Measurements from ENCODE around the gene NFIX. TPM values are rescaled to one million over a fixed set of nuclear protein-coding genes. Genes with fewer than 3 reads are reported as not detected.

Gene NFIX
- total and polyA plus RNA-seq, 2 experiments from 2014 or later = 0.06 to 0.14 TPM

DNA sequence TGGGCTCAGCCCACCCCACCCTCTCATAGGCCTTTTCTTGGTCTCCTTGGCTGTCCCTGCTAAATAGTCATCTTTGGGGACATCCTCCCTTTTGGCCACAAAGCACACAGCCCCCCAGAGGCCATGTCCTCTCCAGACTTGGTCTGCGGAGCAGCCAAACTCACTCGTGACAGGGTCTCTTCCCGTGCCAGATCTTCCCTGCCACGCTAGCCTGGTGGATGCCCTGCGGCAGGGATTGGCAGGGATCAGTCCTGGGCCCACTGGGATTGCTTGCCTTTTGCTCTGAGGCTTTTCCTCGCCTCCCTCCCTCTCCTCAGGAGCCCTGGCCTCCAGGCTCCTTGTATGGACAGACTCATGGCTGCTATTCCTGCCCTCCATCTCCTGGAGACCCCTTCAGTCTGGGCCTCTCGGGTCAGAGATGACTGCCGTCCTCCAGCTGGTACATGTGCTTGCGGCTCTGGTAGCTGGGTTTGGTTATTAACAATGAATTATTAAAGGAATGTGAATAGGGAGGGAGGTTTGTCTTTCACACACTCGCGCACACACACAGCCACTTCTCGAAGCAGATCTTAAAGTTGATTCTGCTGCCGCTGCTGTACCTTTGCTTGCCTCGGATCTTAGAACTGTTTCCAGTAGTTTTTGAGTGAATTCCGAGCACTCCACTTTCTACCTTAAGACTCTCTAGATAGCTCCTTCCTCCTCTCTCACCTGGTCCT is 45.1 kb downstream of the NFIX start (continued):
- TF ChIP-seq, protein P1, sequence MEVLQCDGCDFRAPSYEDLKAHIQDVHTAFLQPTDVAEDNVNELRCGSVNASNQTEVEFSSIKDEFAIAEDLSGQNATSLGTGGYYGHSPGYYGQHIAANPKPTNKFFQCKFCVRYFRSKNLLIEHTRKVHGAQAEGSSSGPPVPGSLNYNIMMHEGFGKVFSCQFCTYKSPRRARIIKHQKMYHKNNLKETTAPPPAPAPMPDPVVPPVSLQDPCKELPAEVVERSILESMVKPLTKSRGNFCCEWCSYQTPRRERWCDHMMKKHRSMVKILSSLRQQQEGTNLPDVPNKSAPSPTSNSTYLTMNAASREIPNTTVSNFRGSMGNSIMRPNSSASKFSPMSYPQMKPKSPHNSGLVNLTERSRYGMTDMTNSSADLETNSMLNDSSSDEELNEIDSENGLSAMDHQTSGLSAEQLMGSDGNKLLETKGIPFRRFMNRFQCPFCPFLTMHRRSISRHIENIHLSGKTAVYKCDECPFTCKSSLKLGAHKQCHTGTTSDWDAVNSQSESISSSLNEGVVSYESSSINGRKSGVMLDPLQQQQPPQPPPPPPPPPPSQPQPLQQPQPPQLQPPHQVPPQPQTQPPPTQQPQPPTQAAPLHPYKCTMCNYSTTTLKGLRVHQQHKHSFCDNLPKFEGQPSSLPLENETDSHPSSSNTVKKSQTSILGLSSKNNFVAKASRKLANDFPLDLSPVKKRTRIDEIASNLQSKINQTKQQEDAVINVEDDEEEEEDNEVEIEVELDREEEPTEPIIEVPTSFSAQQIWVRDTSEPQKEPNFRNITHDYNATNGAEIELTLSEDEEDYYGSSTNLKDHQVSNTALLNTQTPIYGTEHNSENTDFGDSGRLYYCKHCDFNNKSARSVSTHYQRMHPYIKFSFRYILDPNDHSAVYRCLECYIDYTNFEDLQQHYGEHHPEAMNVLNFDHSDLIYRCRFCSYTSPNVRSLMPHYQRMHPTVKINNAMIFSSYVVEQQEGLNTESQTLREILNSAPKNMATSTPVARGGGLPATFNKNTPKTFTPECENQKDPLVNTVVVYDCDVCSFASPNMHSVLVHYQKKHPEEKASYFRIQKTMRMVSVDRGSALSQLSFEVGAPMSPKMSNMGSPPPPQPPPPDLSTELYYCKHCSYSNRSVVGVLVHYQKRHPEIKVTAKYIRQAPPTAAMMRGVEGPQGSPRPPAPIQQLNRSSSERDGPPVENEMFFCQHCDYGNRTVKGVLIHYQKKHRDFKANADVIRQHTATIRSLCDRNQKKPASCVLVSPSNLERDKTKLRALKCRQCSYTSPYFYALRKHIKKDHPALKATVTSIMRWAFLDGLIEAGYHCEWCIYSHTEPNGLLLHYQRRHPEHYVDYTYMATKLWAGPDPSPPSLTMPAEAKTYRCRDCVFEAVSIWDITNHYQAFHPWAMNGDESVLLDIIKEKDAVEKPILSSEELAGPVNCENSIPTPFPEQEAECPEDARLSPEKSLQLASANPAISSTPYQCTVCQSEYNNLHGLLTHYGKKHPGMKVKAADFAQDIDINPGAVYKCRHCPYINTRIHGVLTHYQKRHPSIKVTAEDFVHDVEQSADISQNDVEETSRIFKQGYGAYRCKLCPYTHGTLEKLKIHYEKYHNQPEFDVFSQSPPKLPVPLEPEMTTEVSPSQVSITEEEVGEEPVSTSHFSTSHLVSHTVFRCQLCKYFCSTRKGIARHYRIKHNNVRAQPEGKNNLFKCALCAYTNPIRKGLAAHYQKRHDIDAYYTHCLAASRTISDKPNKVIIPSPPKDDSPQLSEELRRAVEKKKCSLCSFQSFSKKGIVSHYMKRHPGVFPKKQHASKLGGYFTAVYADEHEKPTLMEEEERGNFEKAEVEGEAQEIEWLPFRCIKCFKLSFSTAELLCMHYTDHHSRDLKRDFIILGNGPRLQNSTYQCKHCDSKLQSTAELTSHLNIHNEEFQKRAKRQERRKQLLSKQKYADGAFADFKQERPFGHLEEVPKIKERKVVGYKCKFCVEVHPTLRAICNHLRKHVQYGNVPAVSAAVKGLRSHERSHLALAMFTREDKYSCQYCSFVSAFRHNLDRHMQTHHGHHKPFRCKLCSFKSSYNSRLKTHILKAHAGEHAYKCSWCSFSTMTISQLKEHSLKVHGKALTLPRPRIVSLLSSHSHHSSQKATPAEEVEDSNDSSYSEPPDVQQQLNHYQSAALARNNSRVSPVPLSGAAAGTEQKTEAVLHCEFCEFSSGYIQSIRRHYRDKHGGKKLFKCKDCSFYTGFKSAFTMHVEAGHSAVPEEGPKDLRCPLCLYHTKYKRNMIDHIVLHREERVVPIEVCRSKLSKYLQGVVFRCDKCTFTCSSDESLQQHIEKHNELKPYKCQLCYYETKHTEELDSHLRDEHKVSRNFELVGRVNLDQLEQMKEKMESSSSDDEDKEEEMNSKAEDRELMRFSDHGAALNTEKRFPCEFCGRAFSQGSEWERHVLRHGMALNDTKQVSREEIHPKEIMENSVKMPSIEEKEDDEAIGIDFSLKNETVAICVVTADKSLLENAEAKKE (CRISPR knock-in tag; IDR thresholded peaks at IDR 0.05) = no peak
- TF ChIP-seq ZNF331 (CRISPR knock-in tag; IDR thresholded peaks at IDR 0.05; ENCODE audit: low read depth) = no peak
- TF ChIP-seq CREB1 (CRISPR knock-in tag; IDR thresholded peaks at IDR 0.05; ENCODE audit: low read depth) = no peak
- no peak for TF ChIP-seq EZH2phosphoT487 (IDR thresholded peaks at IDR 0.05; ENCODE audit: unreplicated experiment)
- no peak for TF ChIP-seq POLR2AphosphoS5 (IDR thresholded peaks at IDR 0.05; ENCODE audit: low read depth)
- TF ChIP-seq ZNF114 (CRISPR knock-in tag; IDR thresholded peaks at IDR 0.05) = no peak
- no peak for TF ChIP-seq NANOG (IDR thresholded peaks at IDR 0.05; ENCODE audit: borderline replicate concordance)
- TF ChIP-seq, protein P2, sequence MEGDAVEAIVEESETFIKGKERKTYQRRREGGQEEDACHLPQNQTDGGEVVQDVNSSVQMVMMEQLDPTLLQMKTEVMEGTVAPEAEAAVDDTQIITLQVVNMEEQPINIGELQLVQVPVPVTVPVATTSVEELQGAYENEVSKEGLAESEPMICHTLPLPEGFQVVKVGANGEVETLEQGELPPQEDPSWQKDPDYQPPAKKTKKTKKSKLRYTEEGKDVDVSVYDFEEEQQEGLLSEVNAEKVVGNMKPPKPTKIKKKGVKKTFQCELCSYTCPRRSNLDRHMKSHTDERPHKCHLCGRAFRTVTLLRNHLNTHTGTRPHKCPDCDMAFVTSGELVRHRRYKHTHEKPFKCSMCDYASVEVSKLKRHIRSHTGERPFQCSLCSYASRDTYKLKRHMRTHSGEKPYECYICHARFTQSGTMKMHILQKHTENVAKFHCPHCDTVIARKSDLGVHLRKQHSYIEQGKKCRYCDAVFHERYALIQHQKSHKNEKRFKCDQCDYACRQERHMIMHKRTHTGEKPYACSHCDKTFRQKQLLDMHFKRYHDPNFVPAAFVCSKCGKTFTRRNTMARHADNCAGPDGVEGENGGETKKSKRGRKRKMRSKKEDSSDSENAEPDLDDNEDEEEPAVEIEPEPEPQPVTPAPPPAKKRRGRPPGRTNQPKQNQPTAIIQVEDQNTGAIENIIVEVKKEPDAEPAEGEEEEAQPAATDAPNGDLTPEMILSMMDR (conservative IDR thresholded peaks at IDR 0.05; ENCODE audit: low read depth in 2 of 2) = no peak
- TF ChIP-seq, protein P3, sequence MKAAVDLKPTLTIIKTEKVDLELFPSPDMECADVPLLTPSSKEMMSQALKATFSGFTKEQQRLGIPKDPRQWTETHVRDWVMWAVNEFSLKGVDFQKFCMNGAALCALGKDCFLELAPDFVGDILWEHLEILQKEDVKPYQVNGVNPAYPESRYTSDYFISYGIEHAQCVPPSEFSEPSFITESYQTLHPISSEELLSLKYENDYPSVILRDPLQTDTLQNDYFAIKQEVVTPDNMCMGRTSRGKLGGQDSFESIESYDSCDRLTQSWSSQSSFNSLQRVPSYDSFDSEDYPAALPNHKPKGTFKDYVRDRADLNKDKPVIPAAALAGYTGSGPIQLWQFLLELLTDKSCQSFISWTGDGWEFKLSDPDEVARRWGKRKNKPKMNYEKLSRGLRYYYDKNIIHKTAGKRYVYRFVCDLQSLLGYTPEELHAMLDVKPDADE (IDR thresholded peaks at IDR 0.05) = no peak

Data from GM23338 (cell line).